HG03095 (cell line): ENCODE measurements around the gene LMAN2.
A peak's percentile ranks its signal among the peaks of the same experiment; 100 is the strongest.
"Not testable (repeated sequence)": the region's sequence is repeated elsewhere in the genome, so short reads cannot be mapped to it uniquely, and the experiment has no call there.

ENCODE experiments used
- ATAC-seq: cut with Tn5 transposase; IDR thresholded peaks from one replicate; pipeline ENCODE4 v1.9.1; 2021; ENCODE audit warnings: moderate library complexity; ENCODE audit not compliant: unreplicated experiment

Gene LMAN2

GRCh38 chr5:177307544-177308363, 43.7 kb downstream of the LMAN2 start:
- no peak for ATAC-seq

- ATAC-seq: no peak
Observed at GRCh38 chr5:177306674-177307543, 44.6 kb downstream of the LMAN2 start.

- not testable (repeated sequence) for ATAC-seq
Observed at GRCh38 chr5:177306103-177306640, 45.3 kb downstream of the LMAN2 start.

DNA sequence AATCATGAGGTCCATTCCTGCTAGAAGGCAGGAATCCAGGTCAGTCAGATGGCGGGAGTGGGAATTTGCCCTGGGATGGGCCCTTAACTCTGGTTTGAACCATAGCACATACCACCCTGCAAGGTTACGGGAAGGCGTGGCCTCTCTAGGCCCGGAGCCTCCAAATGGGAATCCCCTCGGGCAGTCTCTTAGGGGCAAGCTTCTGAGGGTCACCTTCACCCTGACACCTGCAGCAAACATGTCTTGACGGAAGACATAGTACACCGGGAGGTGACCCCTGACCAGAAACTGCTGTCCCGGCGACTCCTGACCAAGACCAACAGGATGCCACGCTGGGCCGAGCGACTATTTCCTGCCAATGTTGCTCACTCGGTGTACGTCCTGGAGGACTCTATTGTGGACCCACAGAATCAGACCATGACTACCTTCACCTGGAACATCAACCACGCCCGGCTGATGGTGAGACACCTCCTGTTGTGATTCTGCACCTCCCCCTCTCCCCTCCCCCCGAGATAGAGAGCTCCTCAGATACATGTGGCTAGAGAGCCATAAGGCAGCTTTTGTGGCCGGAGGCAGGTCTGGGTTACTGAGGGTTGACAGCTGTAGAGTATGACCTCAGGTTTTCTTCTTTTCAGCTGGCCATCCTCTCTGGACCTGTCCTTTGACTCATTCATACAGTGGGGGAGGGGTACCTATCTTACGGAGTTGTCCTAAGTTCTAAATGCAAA, 46.9 kb downstream of the LMAN2 start:
- no peak for ATAC-seq

- ATAC-seq: no peak
Observed at GRCh38 chr5:177303925-177304391, 47.5 kb downstream of the LMAN2 start.

DNA sequence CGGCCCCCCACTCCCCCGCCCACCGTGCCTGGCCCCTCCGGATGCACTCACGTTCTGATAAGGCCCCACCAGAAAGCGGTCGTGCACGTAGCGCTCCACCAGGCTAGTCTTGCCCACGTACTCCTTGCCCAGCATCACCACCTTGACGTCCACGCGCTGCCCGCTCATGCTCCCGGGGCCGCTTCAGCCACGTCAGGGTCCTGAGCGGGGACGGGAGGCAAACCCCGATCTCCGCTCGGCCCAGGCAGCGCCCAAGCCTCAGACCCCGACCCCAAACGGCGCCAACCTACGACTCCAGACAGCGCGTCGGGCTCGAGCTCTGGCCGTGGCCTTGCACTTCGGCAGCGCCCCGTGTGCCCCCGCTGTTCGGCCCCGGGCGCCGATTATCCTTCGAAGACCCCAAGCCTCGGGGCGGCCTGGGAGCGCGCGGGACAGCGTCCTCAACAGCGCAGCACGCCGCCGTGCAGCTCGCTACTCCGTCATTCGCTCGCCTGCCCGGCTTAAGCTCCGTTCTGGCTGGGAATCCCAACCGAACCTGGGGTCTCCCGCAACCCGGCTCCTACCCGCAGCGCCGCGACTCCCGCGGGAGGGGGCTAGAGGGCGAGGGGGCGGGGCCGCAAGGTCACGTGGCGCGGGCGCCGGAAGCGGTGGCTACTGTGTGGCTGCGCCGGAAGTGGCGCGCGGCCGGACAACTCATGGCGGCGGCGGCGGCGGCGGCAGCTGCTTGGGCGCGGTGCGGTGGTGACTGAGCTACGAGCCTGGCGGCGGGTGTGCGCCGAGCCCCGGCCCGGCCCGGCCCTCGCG, 48.1 kb downstream of the LMAN2 start, which contains the start of the genes PRELID1 and RAB24:
TSS of gene PRELID1 (plus strand) at position 679 of the 804 bp plus-strand sequence. CDS start 187 bp downstream, outside the sequence.
TSS of gene RAB24 (minus strand) at position 599 of the 804 bp plus-strand sequence. CDS start at position 168, 431 bp downstream.
- ATAC-seq: peak; percentile 45

GRCh38 chr5:177302354-177303110, 48.9 kb downstream of the LMAN2 start:
- no peak for ATAC-seq

GRCh38 chr5:177301503-177302165, 49.8 kb downstream of the LMAN2 start:
- ATAC-seq: no peak

GRCh38 chr5:177300951-177301350, 50.5 kb downstream of the LMAN2 start:
- no peak for ATAC-seq

DNA sequence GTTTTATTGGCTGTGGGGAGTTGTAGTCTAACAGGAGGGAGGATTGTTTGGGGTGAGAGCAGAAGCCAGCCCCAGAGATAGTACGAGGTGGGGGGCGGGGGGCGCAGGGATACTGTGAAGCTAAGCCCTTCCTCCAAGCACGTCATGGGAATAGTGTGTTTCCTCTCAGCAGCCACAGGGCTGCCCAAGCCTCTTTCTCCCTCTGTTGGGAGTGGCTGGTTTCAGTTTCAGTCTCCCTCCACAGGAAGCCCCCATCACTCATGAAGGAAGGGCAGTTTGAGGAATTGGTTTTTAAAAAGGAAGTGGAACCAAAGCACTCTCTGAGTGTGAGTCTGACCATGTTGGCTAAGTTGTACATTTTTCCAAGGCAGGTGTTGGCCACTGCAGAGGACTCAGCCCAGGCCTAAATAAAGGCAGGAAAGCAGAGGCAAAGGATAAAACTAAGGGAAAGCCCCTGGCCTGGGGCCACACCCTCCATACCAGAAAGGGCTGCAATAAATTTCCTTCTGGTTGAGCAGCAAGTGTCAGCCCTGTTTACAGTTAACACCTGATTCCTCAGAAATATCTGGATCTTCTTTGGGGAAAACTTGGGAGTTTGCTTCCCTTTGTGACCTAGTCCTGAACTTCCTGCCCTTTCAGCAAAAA, 51.1 kb downstream of the LMAN2 start:
- ATAC-seq: peak; percentile 36

- ATAC-seq: no peak
Observed at GRCh38 chr5:177299697-177300096, 51.8 kb downstream of the LMAN2 start.

DNA sequence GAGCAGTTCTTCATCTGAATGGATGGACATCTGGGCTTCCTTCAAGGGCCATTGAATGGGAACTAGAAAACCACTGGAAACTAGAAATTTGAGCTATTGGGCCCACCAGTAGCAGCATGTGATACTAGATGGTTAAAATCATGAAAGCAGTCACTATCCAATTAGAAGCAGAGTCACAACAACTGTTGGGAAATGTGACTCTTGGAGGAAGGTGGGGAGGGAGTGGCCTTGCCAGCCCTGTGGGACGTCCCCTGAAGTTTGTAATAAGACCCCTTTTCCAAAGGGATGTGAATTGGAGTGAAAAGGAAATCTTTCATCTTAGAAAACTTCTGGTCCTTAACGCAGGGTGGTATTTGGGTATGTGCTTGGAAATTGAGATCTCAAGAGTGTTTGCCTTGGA, 53.5 kb downstream of the LMAN2 start:
- no peak for ATAC-seq

DNA sequence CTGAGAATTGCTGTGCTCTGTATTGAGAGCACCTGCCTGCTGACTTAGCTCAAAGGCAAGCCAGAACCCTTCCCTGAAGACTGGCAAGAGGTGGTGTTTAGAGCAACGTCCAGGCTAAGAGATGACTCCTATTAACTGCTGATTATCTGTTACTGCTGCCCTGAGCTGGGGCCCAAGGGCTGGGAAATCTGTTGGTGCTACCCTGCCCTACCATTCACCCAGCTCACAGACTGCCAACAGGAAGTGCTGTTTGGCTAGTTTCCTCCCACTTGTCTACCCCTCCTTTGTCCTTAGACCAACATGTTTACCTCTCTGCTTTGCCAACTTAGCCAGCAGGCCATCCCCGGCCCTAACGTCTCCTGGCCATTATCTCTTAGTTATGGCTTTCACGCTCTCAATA, 54.9 kb downstream of the LMAN2 start:
- ATAC-seq: no peak

DNA sequence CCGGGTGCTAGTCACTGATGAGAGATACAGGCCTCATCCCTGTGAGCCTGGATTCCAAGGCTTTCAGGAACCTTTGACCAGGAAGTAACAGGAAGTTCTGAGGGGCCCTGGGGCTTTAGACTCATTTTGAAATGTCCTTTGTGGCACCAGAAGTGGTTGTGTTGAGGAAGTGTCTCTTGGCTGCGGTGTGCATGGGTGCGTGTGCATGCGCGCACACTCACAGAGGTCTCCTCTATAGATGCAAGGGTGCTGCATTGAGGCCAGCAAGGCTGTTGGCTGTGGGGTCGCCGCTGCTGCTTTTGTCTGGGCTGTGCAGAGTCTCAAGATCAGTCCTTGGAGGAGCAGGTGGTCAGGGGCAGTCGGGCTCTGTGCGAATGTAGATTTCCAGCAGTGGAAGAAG, 55.5 kb downstream of the LMAN2 start:
- no peak for ATAC-seq

DNA sequence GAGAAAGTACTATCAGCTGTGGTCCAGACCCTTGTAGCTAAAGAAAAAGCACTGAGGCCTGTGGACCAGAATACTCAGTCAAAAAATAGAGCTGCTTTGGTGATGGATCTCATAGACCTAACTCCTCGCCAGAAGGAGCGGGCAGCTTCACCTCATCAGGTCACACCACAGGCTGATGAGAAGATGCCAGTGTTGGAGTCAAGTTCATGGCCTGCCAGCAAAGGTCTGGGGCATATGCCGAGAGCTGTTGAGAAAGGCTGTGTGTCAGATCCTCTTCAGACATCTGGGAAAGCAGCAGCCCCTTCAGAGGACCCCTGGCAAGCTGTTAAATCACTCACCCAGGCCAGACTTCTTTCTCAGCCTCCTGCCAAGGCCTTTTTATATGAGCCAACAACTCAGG, 56.8 kb downstream of the LMAN2 start:
- no peak for ATAC-seq

DNA sequence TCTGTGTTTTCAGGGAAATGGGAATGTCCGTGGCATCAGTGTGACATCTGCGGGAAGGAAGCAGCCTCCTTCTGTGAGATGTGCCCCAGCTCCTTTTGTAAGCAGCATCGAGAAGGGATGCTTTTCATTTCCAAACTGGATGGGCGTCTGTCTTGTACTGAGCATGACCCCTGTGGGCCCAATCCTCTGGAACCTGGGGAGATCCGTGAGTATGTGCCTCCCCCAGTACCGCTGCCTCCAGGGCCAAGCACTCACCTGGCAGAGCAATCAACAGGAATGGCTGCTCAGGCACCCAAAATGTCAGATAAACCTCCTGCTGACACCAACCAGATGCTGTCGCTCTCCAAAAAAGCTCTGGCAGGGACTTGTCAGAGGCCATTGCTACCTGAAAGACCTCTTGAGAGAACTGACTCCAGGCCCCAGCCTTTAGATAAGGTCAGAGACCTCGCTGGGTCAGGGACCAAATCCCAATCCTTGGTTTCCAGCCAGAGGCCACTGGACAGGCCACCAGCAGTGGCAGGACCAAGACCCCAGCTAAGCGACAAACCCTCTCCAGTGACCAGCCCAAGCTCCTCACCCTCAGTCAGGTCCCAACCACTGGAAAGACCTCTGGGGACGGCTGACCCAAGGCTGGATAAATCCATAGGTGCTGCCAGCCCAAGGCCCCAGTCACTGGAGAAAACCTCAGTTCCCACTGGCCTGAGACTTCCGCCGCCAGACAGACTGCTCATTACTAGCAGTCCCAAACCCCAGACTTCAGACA, 57.5 kb downstream of the LMAN2 start:
- no peak for ATAC-seq

GRCh38 chr5:177291735-177292134, 59.7 kb downstream of the LMAN2 start:
- no peak for ATAC-seq
